GM18951 (cell line): ENCODE results near the gene SHD.
"Not testable (repeated sequence)": the region's sequence is repeated elsewhere in the genome, so short reads cannot be mapped to it uniquely, and the experiment has no call there.

ENCODE experiments used
- POLR2A ChIP-seq: IDR thresholded peaks from 4 replicates; pipeline ENCODE4 v1.6.1; 2011; ENCODE audit warnings: mild to moderate bottlenecking; ENCODE audit not compliant: insufficient read length, insufficient read depth; ENCODE audit errors: extremely low read depth
- in situ Hi-C: fragments of 300-500 bp; cut with MboI; formaldehyde crosslinking; loops from one replicate; pipeline ENCODE4 v1.12.0; 2022; ENCODE audit warnings: low sequenced_read_pairs, mixed read lengths, inconsistent platforms; ENCODE audit not compliant: unreplicated experiment

The SHD gene

GRCh38 chr19:4279530-4280422 lies 710 bp downstream of the SHD start:
- in situ Hi-C loops = no loop called here
- no peak for TF ChIP-seq POLR2A

GRCh38 chr19:4284176-4284958 lies 5.3 kb downstream of the SHD start:
- TF ChIP-seq POLR2A = no peak
- in situ Hi-C loops = no loop called here

GRCh38 chr19:4284974-4285373 lies 5.9 kb downstream of the SHD start:
- in situ Hi-C loops = no loop called here
- TF ChIP-seq POLR2A = no peak

- in situ Hi-C loops = not testable (repeated sequence)
These were observed 7.1 kb downstream of the SHD start for GRCh38 chr19:4286141-4286540.

- TF ChIP-seq POLR2A = no peak
- in situ Hi-C loops = no loop called here
These were observed 9.2 kb downstream of the SHD start for GRCh38 chr19:4288091-4288777.

- TF ChIP-seq POLR2A = no peak
- in situ Hi-C loops = no loop called here
These were observed 12.2 kb downstream of the SHD start for GRCh38 chr19:4291184-4291732.

- in situ Hi-C loops = no loop called here
- TF ChIP-seq POLR2A = no peak
These were observed 13.4 kb downstream of the SHD start for GRCh38 chr19:4292515-4292914.

- in situ Hi-C loops = no loop called here
- TF ChIP-seq POLR2A = no peak
These were observed 15.3 kb downstream of the SHD start for GRCh38 chr19:4294389-4294788.

GRCh38 chr19:4295972-4296771 lies 17.1 kb downstream of the SHD start:
- in situ Hi-C loops = no loop called here
- TF ChIP-seq POLR2A = no peak

GRCh38 chr19:4297901-4298809 lies 19.1 kb downstream of the SHD start:
- in situ Hi-C loops = no loop called here
- no peak for TF ChIP-seq POLR2A

GRCh38 chr19:4298810-4299550 lies 19.9 kb downstream of the SHD start:
- no peak for TF ChIP-seq POLR2A
- in situ Hi-C loops = no loop called here
